DMS53 treated with DMSO at 0.1 percent for 48 hours (cell line): ENCODE measurements around the gene GDAP1L1.

Experiments used
- DNase-seq: peaks from one replicate; lab custom pipeline; 2025; ENCODE audit not compliant: unreplicated experiment; lab: John Stamatoyannopoulos, UW

Gene GDAP1L1

GRCh38 chr20:44251284-44251683 is 4.2 kb downstream of the GDAP1L1 start:
- no peak for DNase-seq

DNA sequence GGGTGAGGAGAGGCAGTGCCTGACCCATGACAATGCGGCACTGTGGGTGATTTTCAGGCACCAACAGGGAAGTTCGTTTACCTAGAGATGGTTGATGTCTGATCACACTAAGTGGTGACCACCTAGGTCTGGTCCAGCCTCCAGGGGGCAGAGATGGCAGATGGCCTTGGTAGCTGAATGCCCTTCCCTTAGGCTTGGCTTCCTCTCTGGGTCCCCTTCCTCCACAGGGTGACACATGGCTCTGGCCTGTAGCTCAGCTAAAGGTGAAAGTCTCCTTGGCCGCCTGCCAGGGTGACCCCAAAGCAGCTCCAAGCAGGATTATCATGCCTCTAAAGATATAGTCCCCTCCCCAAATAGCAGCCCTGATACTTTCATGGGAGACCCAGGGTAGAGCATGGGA is 6.4 kb downstream of the GDAP1L1 start:
- no peak for DNase-seq

DNA sequence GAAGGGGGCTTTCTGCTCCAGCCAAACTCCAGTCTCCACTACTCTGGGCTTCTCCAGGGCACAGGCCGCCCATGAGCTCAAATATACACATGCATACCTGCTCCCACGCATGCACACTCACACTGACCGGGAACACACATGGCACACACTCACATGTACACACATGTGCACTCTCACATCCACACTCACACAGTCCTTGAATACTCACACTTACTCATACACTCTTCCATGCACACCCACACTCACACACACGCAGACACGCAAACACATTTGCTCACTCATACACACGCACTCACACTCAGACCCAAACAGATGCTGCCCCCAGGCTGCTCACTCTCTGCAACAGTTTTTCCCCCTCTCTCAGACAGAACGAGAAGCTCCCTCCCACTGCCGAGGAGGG is 7.0 kb downstream of the GDAP1L1 start:
- DNase-seq, result no peak

DNA sequence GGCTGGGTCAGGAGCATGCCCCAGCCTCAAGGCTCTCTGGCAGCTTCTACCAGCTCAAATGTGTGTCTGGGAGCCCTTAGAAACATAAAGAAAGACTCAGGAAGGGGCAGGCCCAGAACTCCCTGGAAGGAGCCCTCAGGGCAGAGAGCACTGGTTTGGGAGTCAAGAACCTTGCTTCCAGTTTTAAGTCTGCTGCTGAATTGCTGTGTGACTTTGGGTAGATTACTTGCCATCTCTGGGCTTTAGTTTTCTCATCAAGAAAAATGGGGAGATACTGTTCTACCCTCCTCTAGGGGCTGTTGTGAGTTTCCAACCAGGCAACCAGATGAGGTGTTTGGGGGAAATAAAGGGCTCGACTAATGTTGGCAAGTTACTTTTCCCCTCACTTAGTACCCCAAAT is 8.8 kb downstream of the GDAP1L1 start:
- no peak for DNase-seq

- DNase-seq, result no peak
These were observed 9.9 kb downstream of the GDAP1L1 start for GRCh38 chr20:44256961-44257360.

DNA sequence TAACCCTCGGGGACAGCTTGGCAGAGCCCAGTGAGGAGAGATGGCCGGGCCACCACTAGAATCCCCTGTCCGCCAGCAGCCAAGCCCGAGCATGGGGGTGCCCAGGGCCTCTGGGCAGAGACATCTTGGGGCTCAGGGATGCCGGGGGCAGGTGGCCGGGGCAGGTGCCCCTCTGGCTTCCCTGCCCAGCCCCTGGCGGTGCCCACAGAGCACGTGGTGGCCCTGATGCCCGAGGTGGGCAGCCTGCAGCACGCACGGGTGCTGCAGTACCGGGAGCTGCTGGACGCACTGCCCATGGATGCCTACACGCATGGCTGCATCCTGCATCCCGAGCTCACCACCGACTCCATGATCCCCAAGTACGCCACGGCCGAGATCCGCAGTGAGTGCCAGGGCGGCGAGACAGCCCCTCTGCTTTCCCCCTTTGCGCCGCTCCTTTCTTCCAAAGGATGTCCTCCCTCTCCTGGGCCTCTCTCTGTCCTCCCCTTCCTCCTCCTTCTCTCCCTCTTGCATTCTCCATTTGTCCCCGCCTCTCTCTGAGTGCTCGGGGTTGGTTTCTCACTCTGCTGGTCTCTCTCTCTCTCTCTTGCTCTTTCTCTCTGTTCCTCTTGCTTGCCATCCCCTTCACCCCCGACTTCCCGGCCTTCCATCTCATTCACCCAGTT is 11.2 kb downstream of the GDAP1L1 start:
- no peak for DNase-seq

GRCh38 chr20:44264287-44264686 is 17.2 kb downstream of the GDAP1L1 start:
- DNase-seq, result no peak

DNA sequence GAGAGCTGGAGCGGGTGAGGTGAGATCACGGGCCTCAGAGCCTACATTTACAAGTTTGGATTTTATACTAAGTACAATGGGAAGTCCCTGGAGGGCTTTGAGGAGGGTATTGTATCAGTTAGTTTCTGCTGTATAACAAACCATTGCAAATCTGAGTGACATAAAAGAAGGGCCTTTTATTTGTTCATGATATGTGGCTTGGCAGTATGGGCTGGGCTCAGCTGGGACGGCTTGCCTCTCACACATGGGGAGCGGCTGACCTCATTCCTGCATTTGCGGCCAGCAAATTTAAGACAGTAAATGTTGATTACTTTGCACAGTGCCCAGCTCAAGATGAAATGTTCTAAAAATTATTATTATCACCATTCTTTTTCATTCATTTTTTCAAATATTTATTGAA is 21.7 kb downstream of the GDAP1L1 start:
- DNase-seq, result no peak

- no peak for DNase-seq
These were observed 25.0 kb downstream of the GDAP1L1 start for GRCh38 chr20:44271915-44272663.

GRCh38 chr20:44273231-44274215 is 26.4 kb downstream of the GDAP1L1 start:
- no peak for DNase-seq

- DNase-seq, result no peak
These were observed 27.4 kb downstream of the GDAP1L1 start for GRCh38 chr20:44274303-44275017.

DNA sequence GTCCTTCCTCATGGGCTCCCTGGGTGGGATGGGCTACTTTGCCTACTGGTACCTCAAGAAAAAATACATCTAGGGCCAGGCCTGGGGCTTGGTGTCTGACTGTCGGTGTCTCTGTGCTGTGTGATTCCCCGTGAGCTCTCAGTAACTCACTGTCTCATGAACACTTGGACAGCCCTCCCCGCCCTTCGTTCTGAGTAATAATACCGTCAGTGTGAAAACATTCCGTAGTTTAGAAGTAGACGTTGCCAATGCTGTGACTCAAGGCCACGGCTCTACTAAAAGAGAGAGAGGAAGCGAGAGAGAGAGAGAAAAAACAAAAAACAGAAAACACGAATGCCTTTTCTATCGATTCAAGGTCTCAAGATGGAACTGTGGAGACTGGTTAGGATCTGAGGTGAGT is 32.1 kb downstream of the GDAP1L1 start:
- DNase-seq, result no peak

DNA sequence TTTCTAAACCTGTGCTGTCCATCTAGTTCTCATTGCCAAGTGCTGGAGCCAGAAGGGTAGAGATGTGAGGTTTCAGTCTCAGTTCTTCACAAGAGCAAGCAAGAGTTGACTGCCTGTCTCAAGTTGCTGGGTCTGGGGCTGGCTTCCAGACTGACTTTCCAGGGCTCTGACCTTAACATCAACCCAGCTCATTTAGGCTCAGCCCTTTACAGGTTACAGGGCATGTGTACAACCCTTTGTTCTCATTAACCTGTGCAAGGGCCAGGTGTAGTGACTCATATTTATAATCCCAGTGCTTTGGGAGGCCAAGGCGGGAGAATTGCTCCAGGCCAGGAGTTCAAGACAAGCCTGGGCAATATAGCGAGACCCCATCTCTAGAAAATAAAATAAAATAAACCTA is 33.3 kb downstream of the GDAP1L1 start:
- no peak for DNase-seq

GRCh38 chr20:44282192-44282591 is 35.1 kb downstream of the GDAP1L1 start:
- no peak for DNase-seq

DNA sequence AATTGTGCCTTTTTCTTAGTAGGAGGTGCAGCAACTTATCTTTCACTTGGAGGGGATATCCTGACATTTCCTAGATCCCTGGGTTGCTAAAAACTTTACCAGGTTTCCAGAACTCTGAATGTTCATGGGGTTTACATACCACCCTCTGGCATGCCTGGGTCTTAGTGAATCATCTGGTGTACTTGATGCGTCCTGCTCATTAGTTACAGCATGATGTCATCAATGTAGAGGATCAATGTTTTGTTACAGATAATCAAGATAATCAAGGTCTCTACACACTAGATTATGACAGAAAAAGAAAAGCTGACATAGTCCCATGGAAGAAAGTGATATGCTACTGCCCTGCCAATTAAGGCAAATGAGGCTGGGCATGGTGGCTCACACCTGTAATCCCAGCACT is 36.9 kb downstream of the GDAP1L1 start:
- no peak for DNase-seq

- DNase-seq, result no peak
These were observed 40.4 kb downstream of the GDAP1L1 start for GRCh38 chr20:44287272-44288097.

DNA sequence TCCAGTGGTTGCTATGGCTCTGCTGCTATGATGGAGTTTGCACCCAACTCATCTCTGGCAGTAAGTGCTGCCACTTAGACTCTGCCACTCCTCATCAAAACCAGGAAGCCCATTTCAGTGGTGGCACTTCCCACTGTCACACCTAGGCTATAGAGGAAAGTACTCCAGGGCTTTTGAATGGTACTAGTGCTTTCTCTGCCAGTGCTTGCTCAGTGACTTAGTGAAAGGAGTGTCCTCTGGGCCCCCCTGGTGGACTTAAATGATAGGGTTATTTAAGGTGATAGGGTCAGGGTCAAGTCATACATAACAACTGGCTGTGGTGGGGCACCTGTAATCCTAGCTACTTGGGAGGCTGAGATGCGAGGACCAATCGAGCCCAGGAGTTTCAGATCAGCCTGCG is 41.1 kb downstream of the GDAP1L1 start:
- no peak for DNase-seq

DNA sequence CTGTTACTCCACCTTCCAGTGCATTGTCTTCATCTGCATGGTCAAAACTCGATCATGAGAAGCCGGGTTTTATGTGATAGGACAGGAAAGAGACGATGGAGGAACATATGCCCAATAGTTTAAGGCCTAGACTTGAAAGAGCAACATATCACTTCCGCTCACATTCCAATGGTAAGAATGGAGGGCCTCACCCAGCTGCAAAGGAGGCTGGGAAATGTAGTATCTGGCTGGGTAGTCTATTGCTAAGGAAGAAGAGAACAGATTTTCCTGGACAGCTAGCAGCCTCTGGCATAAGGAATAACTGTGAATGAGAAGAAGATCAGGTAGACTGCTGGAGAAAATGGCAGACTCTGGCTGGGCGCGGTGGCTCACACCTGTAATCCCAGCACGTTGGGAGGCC is 44.6 kb downstream of the GDAP1L1 start:
- DNase-seq, result no peak

GRCh38 chr20:44296011-44296410 is 48.9 kb downstream of the GDAP1L1 start:
- DNase-seq, result no peak

GRCh38 chr20:44297721-44298120 is 50.6 kb downstream of the GDAP1L1 start:
- DNase-seq, result no peak
